Gastrocnemius medialis (tissue), 4 donors: ENCODE measurements around the gene METAP1.

ENCODE experiments used
- CTCF ChIP-seq, 5 experiments: fragments of 450-650 bp in 3 of 5; fragments of 200-600 bp in 2 of 5; sonication (generic) in 2 of 5; IDR thresholded peaks in 4 of 5; conservative IDR thresholded peaks in 1 of 5; 1 replicate in 4 of 5; 2 replicates in 1 of 5; pipeline ENCODE4 v1.5.1; 2016 to 2019; ENCODE audit warnings: antibody characterized with exemption in 5 of 5, mild to moderate bottlenecking in 3 of 5, moderate library complexity in 3 of 5
- POLR2A ChIP-seq, 2 donors: fragments of 450-650 bp; IDR thresholded peaks; one replicate each; pipeline ENCODE4 v1.6.1; 2017; ENCODE audit warnings: antibody characterized with exemption in 2 of 2, mild to moderate bottlenecking in 2 of 2, moderate library complexity in 2 of 2

GRCh38 chr4:99021386-99021785 is 25.9 kb downstream of the METAP1 start:
- no peak for TF ChIP-seq CTCF (IDR thresholded peaks at IDR 0.05 in 4 of 5, conservative IDR thresholded peaks at IDR 0.05 in 1 of 5)
- TF ChIP-seq POLR2A (IDR thresholded peaks at IDR 0.05), result no peak
